Measurements from ENCODE around the gene DZANK1. TPM values are rescaled to one million over a fixed set of nuclear protein-coding genes. Genes with fewer than 3 reads are reported as not detected.
A peak's percentile ranks its signal among the peaks of the same experiment; 100 is the strongest.

The DZANK1 gene
- total RNA-seq, 1 donor from 2014 or later = 8.3 TPM

DNA sequence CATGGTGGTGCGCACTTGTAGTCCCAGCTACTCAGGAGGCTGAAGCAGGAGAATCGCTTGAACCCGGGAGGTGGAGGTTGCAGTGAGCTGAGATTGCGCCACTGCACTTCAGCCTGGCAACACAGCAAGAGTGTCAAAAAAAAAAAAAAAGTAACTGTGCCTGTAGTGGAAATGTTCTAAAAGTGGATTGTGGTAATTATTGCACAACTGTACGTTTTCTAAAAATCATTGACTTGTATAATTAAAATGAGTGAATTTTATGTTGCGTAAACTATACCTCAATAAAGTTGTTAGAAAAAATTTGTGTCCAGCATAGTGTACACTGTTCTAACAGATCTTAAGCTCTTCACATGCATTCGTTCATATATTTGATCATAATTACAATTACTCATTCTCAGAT is 46.4 kb upstream of the DZANK1 start:
- Histone ChIP-seq H3K4me2 (no peak overlapping the region), H3K4me3 (no peak overlapping the region), H4K20me1 (ENCODE audit: low read depth) (no peaks in the 10 kb centered on the region), H3K9me3 (ENCODE audit: low read depth) (no peaks in the 10 kb centered on the region), H2AFZ (replicated peaks) (no peak overlapping the region), H3K27ac (no peak overlapping the region), H3F3A (ENCODE audit: low read depth) (no peaks in the 10 kb centered on the region), H3K4me1 (no peaks in the 10 kb centered on the region), H3K36me3 (peaks cover 26% of the 10 kb centered on the region), H3K79me2 (ENCODE audit: low read depth) (peaks cover 21% of the 10 kb centered on the region), H3K27me3 (no peaks in the 10 kb centered on the region), H3K9ac (no peak overlapping the region)
- Mint-ChIP-seq H3K4me3 (no peak overlapping the region), H3K27me3 (ENCODE audit: insufficient read depth, low read depth) (peaks cover 2% of the 10 kb centered on the region), H3K9me3 (no peaks in the 10 kb centered on the region), H3K36me3 (peaks cover 9% of the 10 kb centered on the region), H3K4me1 (peaks cover 8% of the 10 kb centered on the region), H3K27ac (no peak overlapping the region)
- no peak for DNase-seq (ENCODE audit: low spot score)
- TF ChIP-seq CTCF (IDR thresholded peaks at IDR 0.05) (no peak), EZH2 (IDR thresholded peaks at IDR 0.05) (no peak)

- H3K4me2 ChIP-seq = no peak overlapping the region
- H3K27me3 ChIP-seq = no peaks in the 10 kb centered on the region
- no peaks in the 10 kb centered on the region for H4K20me1 ChIP-seq (ENCODE audit: low read depth)
- H3K9me3 ChIP-seq (ENCODE audit: low read depth) = no peaks in the 10 kb centered on the region
- no peak overlapping the region for H3K4me3 ChIP-seq
- peaks cover 22% of the 10 kb centered on the region for H3K36me3 ChIP-seq
- H3F3A ChIP-seq (ENCODE audit: low read depth) = peaks cover 10% of the 10 kb centered on the region
- Mint-ChIP-seq H3K9me3 (no peaks in the 10 kb centered on the region), H3K36me3 (peaks cover 9% of the 10 kb centered on the region), H3K4me1 (peaks cover 16% of the 10 kb centered on the region), H3K4me3 (no peak overlapping the region), H3K27ac (no peak overlapping the region), H3K27me3 (ENCODE audit: insufficient read depth, low read depth) (peaks cover 4% of the 10 kb centered on the region)
- H3K4me1 ChIP-seq = peaks cover 4% of the 10 kb centered on the region
- DNase-seq (ENCODE audit: low spot score) = no peak
- no peak overlapping the region for H3K27ac ChIP-seq
- H3K9ac ChIP-seq = no peak overlapping the region
- no peak overlapping the region for H2AFZ ChIP-seq (replicated peaks)
- no peak for TF ChIP-seq CTCF (IDR thresholded peaks at IDR 0.05)
- TF ChIP-seq EZH2phosphoT487 (IDR thresholded peaks at IDR 0.05) = no peak
- no peak for TF ChIP-seq EZH2 (IDR thresholded peaks at IDR 0.05)
- peaks cover 20% of the 10 kb centered on the region for H3K79me2 ChIP-seq (ENCODE audit: low read depth)
Observed at GRCh38 chr20:18511571-18511970, 44.7 kb upstream of the DZANK1 start.

- Histone ChIP-seq H3K36me3 (peaks cover 15% of the 10 kb centered on the region), H3K4me2 (peak within 1 kb of the TSS; percentile 86), H3F3A (ENCODE audit: low read depth) (peaks cover 11% of the 10 kb centered on the region), H3K9ac (peak within 1 kb of the TSS; percentile 77), H2AFZ (replicated peaks) (peak within 1 kb of the TSS; percentile 72), H3K27ac (peak within 1 kb of the TSS; percentile 96), H3K4me3 (peak within 1 kb of the TSS; percentile 80), H3K9me3 (ENCODE audit: low read depth) (no peaks in the 10 kb centered on the region), H3K79me2 (ENCODE audit: low read depth) (peaks cover 20% of the 10 kb centered on the region), H3K4me1 (peaks cover 4% of the 10 kb centered on the region), H4K20me1 (ENCODE audit: low read depth) (no peaks in the 10 kb centered on the region), H3K27me3 (no peaks in the 10 kb centered on the region)
- H3K27ac Mint-ChIP-seq = peak within 1 kb of the TSS; percentile 99
- TF ChIP-seq EZH2phosphoT487 (IDR thresholded peaks at IDR 0.05) (no peak), EZH2 (IDR thresholded peaks at IDR 0.05) (peak; percentile 44), CTCF (IDR thresholded peaks at IDR 0.05) (no peak)
- no peaks in the 10 kb centered on the region for H3K36me3 Mint-ChIP-seq
- H3K4me3 Mint-ChIP-seq = peak within 1 kb of the TSS; percentile 100
- peak; percentile 98 for DNase-seq (ENCODE audit: low spot score)
- no peaks in the 10 kb centered on the region for H3K9me3 Mint-ChIP-seq
- peaks cover 16% of the 10 kb centered on the region for H3K4me1 Mint-ChIP-seq
- H3K27me3 Mint-ChIP-seq (ENCODE audit: insufficient read depth, low read depth) = peaks cover 7% of the 10 kb centered on the region
Observed at GRCh38 chr20:18507218-18508191, 40.7 kb upstream of the DZANK1 start, which contains the start of gene SEC23B. SEC23B (plus strand) TSS chr20:18507940; CDS start chr20:18510836, 2,896 bp downstream.
